HG03196 (cell line): ENCODE results near the gene INAVA.

Experiments used
- ATAC-seq: cut with Tn5 transposase; IDR thresholded peaks from one replicate; pipeline ENCODE4 v1.9.1; 2021; ENCODE audit not compliant: unreplicated experiment

INAVA gene, protein sequence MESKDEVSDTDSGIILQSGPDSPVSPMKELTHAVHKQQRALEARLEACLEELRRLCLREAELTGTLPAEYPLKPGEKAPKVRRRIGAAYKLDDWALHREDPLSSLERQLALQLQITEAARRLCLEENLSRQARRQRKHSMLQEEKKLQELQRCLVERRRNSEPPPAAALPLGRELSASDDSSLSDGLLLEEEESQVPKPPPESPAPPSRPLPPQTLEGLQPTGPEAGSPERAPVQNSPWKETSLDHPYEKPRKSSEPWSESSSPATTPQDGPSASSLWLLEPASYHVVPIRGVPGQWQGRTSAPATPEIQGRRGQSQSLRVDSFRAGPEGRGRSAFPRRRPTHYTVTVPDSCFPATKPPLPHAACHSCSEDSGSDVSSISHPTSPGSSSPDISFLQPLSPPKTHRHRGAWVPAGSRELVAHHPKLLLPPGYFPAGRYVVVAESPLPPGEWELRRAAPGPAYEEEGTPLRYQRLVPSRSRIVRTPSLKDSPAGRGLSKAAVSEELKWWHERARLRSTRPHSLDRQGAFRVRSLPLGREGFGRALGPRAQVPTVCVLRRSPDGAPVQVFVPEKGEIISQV

DNA sequence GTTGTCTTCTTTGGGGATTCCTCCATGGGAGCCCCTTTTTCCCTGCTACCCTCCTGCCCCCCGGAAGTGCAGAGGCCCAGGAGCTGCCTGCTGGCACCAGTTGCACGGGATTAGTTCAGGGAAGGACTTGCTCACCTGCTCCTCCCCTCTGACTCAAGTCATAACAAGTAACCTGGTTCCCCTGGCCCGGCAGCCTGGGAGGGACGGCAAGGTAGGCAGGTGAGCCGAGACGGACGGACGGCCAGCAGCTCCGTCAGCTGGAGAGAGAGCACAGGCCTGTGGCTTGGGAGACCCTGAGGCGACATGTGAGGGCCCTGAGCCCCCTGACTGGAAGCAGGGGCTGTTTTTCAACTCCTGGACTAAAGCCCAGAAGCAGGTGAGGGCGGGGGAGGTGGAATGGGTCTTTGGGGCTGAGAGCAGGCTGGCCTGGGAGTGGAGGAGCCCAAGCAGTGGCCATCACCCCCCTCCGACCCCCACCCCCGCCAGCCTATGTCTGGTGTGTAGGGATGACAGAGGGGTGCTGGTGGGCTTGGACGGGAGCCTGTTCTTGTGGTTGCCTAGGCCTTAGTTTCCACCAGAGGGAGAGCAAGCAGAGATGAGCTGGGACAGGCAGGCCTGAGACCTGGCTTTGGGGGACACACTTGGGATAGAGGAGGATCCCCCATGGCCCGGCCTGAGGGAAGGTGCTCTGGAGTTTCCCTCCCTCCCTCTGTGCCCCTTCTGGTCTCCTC is at the start of gene INAVA:
Gene INAVA, plus strand, starts transcription at position 189 of the 731 bp plus-strand sequence. CDS start 3,501 bp downstream, outside the sequence.
- ATAC-seq = no peak

DNA sequence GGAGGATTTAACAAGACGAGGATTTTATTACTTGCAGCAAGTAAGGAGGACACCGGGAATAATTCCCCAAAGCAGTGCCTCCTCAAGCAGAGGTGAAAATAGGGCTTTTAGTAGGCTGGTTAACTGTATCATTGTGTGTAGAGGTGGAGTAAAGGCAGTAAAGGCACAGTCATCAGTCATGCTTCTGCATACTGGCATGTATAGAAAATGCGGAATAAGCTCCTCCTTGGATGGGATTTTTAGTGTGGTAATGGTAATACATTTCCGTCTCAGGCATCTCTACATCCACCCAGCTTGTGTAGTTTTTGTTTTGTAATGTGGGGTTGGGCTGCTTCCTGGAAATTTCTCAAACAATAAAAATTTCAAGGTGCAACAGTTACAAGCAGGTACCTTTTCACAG is 49.3 kb upstream of the INAVA start:
- ATAC-seq = no peak

DNA sequence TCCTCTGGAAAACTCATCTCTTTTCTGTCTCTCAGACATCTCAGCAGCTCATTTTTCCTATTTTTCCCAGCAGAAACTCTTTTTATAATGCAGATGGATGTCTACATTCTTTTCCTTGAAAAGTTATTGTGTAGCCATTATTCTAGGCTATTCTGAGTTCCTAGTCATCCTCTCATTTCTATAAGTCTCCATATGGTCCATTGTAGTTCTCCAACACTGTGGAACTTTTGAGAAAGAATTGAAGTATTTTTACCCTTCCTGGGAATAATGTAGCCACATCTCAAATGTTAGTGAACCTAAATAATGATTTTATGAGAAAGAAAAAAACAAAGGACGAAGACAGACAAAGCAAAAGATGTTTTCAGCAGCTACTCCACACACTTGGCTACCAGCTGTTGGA is 48.3 kb upstream of the INAVA start:
- ATAC-seq = no peak

DNA sequence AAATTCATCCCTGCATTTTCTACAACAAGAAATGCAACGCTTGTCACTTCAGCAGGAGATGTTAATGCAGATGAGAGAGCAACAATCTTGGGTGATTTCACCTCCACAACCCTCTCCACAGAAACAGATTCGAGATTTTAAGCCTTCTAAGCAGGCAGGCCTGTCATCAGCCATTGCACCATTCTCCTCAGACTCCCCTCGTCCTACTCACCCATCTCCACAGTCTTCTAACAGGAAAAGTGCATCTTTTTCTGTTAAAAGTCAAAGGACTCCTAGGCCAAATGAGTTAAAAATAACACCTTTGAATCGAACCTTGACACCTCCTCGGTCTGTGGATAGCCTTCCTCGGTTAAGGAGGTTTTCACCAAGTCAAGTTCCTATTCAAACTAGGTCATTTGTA is 45.3 kb upstream of the INAVA start:
- ATAC-seq = no peak

DNA sequence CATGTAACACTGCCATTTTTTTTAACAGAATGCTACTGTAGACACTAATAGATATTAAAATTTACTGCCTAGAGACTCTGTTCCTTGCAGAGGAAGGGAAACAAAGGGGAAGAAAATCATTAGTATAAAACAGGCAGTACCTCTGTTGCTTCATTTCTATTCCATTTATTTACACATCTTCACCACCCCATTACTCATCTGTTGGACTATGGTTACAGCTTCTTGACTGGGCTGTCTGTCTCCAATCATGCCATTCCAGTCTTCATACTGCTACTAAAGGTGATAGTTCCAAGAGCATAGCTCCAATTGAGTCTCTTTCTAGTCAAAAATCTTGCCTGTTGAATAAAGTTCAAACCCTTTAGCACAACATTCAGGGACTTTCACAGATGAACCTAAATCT is 44.1 kb upstream of the INAVA start:
- ATAC-seq = no peak

DNA sequence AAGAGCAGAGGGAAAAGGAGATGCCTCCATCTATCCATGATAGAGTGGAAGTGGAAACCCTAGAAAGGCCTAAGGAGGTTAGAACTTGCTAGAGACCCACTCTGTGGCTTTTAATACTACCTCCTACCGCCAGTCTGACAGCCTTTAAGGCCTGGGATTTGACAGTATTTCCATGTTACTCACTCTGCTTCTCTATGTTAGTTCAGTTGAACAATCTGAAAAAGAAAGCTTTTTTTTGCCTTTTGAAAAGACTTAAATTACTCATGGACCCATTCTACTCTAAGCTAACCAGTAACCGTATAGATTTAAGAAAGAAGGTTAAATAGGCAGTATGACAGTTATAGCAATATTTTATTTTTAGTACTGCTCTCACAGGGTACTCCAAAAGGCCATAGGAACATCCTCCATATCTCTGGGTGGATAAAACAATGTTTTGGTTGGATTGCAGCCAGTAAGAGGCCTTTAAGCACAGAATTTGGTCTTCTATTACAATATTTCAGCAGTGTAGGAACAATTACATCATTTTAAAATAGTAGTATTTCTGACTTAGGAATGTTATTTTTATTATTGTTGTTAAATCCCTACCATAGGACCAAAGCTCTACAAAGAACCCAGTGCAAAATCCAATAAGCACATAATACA is 37.9 kb upstream of the INAVA start:
- ATAC-seq = no peak

DNA sequence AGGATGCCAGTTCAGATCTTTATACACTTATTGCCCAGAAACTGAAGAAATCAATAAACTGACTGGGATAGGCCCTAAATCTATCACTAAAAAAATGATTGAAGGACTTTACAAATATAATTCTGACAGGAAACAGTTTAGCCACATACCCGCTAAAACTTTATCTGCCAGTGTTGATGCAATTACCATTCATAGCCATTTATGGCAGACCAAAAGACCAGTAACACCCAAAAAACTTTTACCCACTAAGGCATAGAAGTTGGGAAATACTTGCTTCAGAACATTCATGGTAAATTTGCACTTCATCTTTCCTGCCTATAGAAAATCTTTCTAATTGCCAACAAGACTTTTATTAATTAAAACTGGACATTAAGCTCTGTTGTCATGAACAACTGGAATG is 36.9 kb upstream of the INAVA start:
- no peak for ATAC-seq

DNA sequence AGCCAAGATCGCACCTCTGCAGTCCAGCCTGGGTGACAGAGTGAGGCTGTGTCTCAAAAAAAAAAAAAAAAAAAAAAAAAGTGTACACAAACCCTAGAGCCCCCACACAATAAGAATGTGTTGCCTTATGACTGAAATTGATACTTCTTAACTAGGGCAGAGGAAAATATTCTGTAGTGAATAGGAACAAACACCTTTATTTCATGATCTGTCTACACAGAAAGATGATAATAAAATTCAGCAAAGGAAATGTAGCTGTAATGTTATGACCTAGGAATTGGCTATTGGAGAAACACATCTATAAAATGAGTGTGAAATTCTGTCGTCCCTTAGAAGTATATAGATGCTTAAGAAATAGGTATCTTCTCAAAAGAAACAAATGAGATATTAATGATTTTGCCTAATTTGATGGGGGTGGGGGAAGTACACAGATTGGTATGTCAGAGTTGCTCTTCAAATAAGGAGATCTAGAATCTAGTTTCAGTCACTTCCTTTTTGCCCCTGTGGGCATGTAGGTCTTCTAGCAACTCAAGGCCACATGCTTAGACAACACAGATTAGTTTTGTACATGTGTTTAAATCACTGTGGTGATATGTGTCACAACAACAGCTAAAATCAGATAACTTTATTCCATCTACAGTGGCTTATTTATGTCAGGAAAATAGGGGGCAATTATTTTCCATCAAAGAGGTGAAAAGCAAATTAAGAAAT is 32.6 kb upstream of the INAVA start:
- ATAC-seq = peak; percentile 26

DNA sequence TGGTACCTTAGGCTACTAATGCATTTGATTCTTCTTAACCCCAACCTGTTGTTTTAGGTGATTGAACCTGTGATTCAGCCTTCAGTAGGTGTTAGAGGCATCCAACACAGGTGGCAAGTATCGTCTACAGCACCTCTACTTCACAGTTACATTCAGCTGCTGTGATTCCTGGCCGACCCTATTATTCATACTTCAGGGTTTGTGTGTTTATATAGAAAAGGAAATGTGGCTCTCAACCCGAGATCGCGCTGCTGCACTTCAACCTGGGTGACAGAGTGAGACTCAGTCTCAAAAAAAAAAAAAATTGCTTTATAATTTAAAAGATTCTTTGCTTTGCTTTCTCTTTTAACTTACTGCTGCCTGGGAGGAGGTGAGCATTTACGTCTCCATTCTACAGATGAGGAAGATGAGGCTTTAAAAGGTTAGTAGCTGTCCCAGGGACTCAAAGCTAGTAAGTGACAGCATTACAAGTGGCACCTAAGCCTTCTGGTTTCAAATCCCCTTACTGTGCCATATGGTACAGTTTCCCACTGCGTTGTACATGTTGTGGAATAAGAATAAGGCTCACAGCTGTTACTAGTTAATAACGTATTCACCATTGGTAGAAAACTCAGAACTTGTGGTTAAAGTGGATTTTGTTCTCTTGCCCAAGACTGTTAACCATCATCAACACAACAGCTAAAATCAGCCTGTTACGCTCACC is 31.8 kb upstream of the INAVA start:
- ATAC-seq = no peak

DNA sequence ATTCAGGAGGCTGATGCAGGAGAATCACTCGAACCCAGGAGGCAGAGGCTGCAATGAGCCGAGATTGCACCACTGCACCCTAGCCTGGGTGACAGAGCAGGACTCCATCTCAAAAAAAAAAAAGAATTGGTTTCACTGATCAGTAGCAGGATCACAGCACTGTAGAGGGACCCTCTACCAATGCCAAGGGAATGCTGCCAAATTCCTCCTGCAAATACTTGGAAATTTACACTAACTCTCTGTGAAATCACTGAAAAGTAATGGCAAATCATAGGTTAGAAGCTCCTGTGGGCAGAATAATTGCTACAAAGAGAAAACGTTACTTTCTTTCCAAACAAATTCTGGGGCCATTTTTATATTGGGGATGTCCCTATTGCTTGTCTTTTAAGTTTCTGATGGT is 28.6 kb upstream of the INAVA start:
- ATAC-seq = no peak

DNA sequence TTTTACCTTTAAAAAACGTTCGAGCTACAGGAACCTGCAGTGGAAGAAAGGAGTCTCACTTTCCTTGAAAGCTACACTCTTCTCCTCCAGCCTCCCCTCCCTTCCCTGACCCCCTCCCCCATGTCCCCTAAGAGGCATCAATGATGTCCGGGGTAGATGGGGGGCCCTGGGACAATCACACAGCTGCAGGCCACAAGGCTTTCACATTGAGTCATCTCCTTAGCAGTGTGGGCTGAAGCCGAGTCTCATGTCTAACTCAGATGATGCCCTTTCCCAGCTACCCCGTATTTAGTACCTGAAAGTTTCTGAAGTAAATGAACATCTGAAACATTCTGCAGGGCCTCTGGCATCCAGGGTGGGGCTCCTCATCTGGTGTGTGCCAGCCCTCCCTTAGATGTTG is 28.2 kb upstream of the INAVA start:
- ATAC-seq = peak; percentile 84

DNA sequence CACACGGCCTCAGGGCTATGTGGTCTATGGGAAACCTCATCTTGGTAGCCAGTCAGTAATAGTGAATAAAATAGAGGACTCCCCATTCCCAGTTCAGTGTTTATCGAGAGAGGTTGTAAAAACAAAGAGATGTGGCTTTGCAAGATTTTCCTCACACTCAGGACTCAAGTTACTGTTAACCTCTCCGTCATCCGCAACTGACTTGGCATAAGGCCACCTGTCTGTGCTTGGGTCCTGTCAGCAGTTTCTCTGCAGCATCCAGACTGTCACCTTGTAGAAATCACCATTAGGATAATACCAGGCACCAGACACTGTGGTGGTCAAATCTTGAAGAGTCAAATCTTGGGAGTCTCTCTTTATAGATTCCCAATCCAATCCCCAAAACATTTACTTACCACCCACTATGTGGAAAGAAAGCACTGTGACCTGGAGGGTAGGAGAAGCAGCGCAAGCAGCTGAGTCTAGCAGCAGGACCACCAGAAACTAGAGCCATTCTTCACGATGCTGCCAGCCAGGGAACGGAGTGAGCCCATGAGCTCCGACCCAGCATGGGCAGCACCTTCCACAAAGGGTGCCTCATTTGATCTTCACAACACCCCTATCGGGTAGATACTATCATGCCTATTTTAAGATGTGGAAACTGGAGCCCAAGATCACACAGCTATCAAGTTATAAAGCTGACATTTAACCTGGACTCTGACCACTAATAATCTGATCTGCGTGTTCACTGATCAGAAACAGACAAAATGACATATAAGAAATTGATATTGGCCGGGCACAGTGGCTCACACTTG is 27.5 kb upstream of the INAVA start:
- no peak for ATAC-seq

DNA sequence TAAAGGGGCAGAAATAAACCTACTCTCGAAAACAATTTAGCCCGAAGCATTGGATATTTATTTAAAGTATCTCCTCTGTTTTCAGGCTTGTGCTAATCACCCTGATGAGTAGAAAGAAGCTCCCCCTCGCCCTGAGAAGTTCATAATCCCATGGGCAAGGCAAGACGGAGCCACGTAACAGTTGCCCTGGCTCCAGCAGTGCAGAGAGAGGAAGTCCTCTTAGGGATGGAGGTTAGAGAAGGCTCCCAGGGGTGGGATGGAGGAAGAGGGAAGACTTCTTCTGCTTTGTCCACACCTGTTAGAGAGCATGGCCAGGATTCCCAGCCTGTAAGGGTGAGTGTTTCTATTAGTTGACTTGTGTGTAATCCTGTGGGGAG is 25.3 kb upstream of the INAVA start:
- ATAC-seq = no peak

DNA sequence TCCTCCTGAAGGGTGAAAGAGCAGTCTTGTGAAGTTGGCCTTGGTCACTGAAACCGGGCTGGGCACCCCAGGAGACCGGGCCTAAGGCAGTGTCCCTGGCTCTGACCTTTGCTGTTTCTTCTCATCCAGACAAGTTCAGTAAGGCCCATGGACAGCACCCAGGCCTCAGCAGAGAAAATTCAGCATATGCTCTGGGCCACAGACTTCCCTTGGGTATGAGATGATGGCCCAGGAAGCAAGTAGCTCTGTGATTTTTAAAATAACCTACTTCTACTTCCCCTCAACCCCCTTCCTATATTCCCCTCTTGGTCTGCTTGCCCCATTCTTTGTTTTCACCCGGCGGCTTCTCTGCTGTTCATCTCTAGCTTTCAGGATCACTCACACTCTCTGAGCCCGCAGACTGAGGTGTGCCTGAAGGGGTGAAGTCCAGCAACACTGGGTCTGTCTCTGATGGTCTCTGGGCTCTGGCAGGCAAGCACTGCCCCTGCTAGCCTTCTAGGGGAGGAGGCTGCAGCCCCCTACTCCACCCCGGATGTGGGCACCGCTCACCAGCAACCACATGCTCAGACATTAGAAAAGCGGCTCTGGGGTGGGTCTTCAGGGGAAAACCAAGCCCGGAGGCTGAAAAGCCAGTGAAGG is 24.8 kb upstream of the INAVA start:
- ATAC-seq = peak; percentile 38

DNA sequence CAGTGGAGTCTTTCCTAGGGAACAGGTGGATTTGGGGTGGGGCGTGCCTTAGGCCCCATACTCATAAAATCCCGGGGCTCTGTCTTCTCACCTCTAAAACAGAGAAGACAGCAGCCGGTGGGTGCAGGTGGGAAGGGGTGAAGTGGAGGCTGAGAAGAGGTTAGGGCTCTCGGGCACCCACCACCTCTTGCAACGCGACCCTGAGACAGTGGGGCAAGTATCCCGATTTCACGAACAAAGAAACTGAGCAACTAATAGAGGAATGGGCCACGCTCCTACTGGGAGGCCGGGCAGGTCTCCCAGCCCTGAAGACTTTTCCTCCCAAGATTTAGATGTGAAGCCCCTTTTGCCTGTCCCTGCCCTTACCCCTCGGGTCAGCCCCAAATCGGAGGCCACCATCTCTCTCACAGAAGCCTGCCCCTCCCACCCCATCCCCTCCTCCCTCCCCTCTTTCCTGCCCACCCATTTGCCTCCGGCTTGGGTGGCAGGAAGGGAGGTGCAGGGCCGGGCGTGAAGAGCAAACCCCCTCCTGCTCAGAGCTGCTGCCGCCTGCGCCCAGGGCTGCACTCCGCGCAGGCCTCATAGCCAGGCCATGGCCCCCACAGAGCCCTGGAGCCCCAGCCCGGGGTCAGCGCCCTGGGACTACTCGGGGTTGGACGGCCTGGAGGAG is 22.1 kb upstream of the INAVA start, which contains the start of gene GPR25:
Gene GPR25, plus strand, starts transcription at position 536 of the 670 bp plus-strand sequence. Its CDS starts 57 bp downstream, at position 593.
- ATAC-seq = no peak

DNA sequence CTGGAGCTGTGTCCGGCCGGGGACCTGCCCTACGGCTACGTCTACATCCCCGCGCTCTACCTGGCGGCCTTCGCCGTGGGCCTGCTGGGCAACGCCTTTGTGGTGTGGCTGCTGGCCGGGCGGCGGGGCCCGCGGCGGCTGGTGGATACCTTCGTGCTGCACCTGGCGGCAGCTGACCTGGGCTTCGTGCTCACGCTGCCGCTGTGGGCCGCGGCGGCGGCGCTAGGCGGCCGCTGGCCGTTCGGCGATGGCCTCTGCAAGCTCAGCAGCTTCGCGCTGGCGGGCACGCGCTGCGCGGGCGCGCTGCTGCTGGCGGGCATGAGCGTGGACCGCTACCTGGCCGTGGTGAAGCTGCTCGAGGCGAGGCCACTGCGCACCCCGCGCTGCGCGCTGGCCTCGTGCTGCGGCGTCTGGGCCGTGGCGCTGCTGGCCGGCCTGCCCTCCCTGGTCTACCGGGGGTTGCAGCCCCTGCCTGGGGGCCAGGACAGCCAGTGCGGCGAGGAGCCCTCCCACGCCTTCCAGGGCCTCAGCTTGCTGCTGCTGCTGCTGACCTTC is 21.5 kb upstream of the INAVA start:
- ATAC-seq = no peak

DNA sequence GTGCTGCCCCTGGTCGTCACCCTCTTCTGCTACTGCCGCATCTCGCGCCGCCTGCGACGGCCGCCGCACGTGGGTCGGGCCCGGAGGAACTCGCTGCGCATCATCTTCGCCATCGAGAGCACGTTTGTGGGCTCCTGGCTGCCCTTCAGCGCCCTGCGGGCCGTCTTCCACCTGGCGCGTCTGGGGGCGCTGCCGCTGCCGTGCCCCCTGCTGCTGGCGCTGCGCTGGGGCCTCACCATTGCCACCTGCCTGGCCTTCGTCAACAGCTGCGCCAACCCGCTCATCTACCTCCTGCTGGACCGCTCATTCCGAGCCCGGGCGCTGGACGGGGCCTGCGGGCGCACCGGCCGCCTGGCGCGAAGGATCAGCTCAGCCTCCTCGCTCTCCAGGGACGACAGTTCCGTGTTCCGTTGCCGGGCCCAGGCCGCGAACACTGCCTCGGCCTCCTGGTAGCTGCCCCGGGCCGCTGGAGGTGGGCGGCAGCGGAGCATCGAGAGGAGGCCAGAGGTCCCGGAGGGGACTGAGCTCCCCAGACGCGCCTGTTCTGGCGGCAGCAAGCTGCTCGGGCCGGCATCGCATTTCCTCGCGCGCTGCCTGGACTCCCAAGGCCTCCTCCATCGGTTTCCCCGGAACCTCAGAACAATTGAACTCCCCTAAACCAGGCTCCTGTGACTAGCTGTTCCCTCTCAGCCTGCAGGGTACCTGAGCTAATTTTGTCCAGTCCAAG is 20.9 kb upstream of the INAVA start:
- no peak for ATAC-seq
